WTC11 (cell line): ENCODE results near the gene KCNC4. TPM values are rescaled to one million over a fixed set of nuclear protein-coding genes. Genes with fewer than 3 reads are reported as not detected.

Experiments used
- ATAC-seq: fragments of 200-7000 bp; cut with Tn5 transposase; 2 replicates; pipeline ENCODE4 v1.10.0; 2021; ENCODE audit warnings: mild to moderate bottlenecking, moderate library complexity
- CTCF ChIA-PET: fragments of 300-600 bp; sonication (Branson Sonifier 250); formaldehyde crosslinking; loops from one replicate; lab custom pipeline; 2021; ENCODE audit warnings: antibody characterized with exemption; lab: Charles Lee
- POLR2A ChIA-PET: fragments of 350-600 bp; sonication (Branson Sonifier 250); formaldehyde crosslinking; loops from one replicate; lab custom pipeline; 2021; ENCODE audit warnings: antibody characterized with exemption; lab: Charles Lee
- DNase-seq: peaks from one replicate; pipeline ENCODE4 v3.0.0; 2021; ENCODE audit warnings: low spot score
- H3K27ac Mint-ChIP-seq: 2 replicates; pipeline ENCODE4 v1.8.0; 2021; ENCODE audit warnings: mixed read lengths
- H3K27me3 Mint-ChIP-seq: 2 replicates; pipeline ENCODE4 v1.8.0; 2021; ENCODE audit warnings: low read depth, mild to moderate bottlenecking, moderate library complexity, mixed read lengths
- H3K36me3 Mint-ChIP-seq: 2 replicates; pipeline ENCODE4 v1.8.0; 2021; ENCODE audit warnings: mixed read lengths
- H3K4me1 Mint-ChIP-seq: 2 replicates; pipeline ENCODE4 v1.8.0; 2022; ENCODE audit warnings: mixed read lengths
- H3K4me3 Mint-ChIP-seq: 2 replicates; pipeline ENCODE4 v1.8.0; 2021; ENCODE audit warnings: mild to moderate bottlenecking, moderate library complexity, mixed read lengths
- H3K9me3 Mint-ChIP-seq: 2 replicates; pipeline ENCODE4 v1.8.0; 2021; ENCODE audit warnings: mixed read lengths
- ETV6 ChIP-seq: sonication (generic); formaldehyde crosslinking; IDR thresholded peaks from 2 replicates; pipeline ENCODE4 v1.8.1; 2022; ENCODE audit warnings: mild to moderate bottlenecking, missing genetic modification reagents
- GTF2I ChIP-seq: fragments of 250-450 bp; sonication (Bioruptor Pico); conservative IDR thresholded peaks from 2 replicates; pipeline ENCODE4 v1.4.0; 2021; ENCODE audit warnings: mild to moderate bottlenecking
- JAZF1 ChIP-seq: fragments of 250-450 bp; sonication (Bioruptor Pico); IDR thresholded peaks from 2 replicates; pipeline ENCODE4 v1.9.0; 2021; ENCODE audit warnings: moderate library complexity, mild to moderate bottlenecking, inconsistent platforms
- NFE2L1 ChIP-seq: sonication (generic); formaldehyde crosslinking; IDR thresholded peaks from 2 replicates; pipeline ENCODE4 v1.8.1; 2023; ENCODE audit warnings: missing genetic modification reagents
- NR3C1 ChIP-seq: sonication (generic); formaldehyde crosslinking; conservative IDR thresholded peaks from 2 replicates; pipeline ENCODE4 v1.8.1; 2023; ENCODE audit warnings: low read depth, mild to moderate bottlenecking, missing genetic modification reagents
- OVOL2 ChIP-seq: fragments of 250-450 bp; sonication (Bioruptor Pico); IDR thresholded peaks from 2 replicates; pipeline ENCODE4 v1.9.0; 2021; ENCODE audit warnings: mild to moderate bottlenecking, borderline replicate concordance
- SMAD3 ChIP-seq: sonication (generic); formaldehyde crosslinking; IDR thresholded peaks from 2 replicates; pipeline ENCODE4 v1.8.0; 2022; ENCODE audit warnings: missing genetic modification reagents, mild to moderate bottlenecking, borderline replicate concordance
- SMAD4 ChIP-seq: sonication (generic); formaldehyde crosslinking; IDR thresholded peaks from 2 replicates; pipeline ENCODE4 v1.8.0; 2022; ENCODE audit warnings: mild to moderate bottlenecking, missing genetic modification reagents
- TEAD1 ChIP-seq: sonication (generic); formaldehyde crosslinking; IDR thresholded peaks from 2 replicates; pipeline ENCODE4 v1.8.0; 2022; ENCODE audit warnings: mild to moderate bottlenecking, missing genetic modification reagents
- TP53 ChIP-seq: sonication (generic); formaldehyde crosslinking; IDR thresholded peaks from 2 replicates; pipeline ENCODE4 v1.8.1; 2023; ENCODE audit warnings: mild to moderate bottlenecking, missing genetic modification reagents
- ZNF263 ChIP-seq: sonication (generic); formaldehyde crosslinking; IDR thresholded peaks from 2 replicates; pipeline ENCODE4 v1.8.1; 2022; ENCODE audit warnings: low read depth, mild to moderate bottlenecking, moderate library complexity, missing genetic modification reagents
- total RNA-seq: library from RNA; stranded (reverse); gene quantifications from 3 replicates; pipeline ENCODE4 v1.2.3, GENCODE V29; 2021
- TF ChIP-seq, protein P1 (sequence below): sonication (generic); formaldehyde crosslinking; IDR thresholded peaks from 2 replicates; pipeline ENCODE4 v1.8.1; 2023; ENCODE audit warnings: mild to moderate bottlenecking, missing genetic modification reagents, borderline replicate concordance
- TF ChIP-seq, protein P2 (sequence below): fragments of 250-450 bp; sonication (Bioruptor Pico); IDR thresholded peaks from 2 replicates; pipeline ENCODE4 v2.1.2; 2022; ENCODE audit warnings: mild to moderate bottlenecking, moderate library complexity
- TF ChIP-seq, protein P3 (sequence below): sonication (generic); formaldehyde crosslinking; IDR thresholded peaks from 2 replicates; pipeline ENCODE4 v1.8.0; 2023; ENCODE audit warnings: mild to moderate bottlenecking, missing genetic modification reagents
- TF ChIP-seq, protein P4 (sequence below): sonication (generic); formaldehyde crosslinking; IDR thresholded peaks from 2 replicates; pipeline ENCODE4 v1.8.1; 2022; ENCODE audit warnings: mild to moderate bottlenecking, missing genetic modification reagents, moderate library complexity, borderline replicate concordance
- TF ChIP-seq, protein P5 (sequence below): sonication (generic); formaldehyde crosslinking; IDR thresholded peaks from 2 replicates; pipeline ENCODE4 v1.8.1; 2023; ENCODE audit warnings: mild to moderate bottlenecking, moderate library complexity, missing genetic modification reagents
- TF ChIP-seq, protein P6 (sequence below): fragments of 250-450 bp; sonication (Bioruptor Pico); IDR thresholded peaks from 2 replicates; pipeline ENCODE4 v1.8.0; 2021; ENCODE audit warnings: mild to moderate bottlenecking
- TF ChIP-seq, protein P7 (sequence below): sonication (generic); formaldehyde crosslinking; conservative IDR thresholded peaks from 2 replicates; pipeline ENCODE4 v1.8.1; 2022; ENCODE audit warnings: mild to moderate bottlenecking, missing genetic modification reagents

KCNC4 gene
- total RNA-seq, 1 experiment from 2014 or later = 19.9 TPM

DNA sequence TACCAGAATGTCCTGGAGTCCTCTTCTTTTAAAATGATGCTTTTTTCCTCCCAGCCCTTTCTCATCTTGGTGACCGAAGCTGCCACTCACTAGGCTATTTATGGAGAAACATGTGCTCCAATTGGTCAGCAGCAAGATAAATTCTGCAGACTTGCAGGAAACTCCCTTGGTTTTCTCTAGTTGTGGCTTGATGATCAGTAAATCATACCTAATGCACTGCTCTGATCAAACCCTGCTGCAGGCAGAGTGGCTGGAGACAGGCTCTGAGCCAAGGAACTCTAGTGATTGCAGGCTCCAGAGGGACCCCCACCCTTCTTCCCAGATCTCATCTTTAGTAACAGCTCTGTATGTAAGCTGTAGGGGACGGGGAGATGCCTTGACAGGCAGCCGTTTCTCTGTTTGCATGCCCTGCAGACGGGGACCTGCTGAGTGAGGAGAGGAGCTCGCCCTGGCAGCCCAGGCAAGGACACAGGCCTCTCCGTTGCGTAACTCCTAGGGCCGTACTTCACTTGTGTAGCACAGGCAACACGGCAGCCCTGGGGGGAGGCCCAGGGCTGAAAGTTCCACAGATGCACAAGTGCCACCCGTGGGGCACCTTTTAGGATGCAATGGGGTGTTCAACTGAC, 45.3 kb upstream of the KCNC4 start (continued):
- TF ChIP-seq, protein P1, sequence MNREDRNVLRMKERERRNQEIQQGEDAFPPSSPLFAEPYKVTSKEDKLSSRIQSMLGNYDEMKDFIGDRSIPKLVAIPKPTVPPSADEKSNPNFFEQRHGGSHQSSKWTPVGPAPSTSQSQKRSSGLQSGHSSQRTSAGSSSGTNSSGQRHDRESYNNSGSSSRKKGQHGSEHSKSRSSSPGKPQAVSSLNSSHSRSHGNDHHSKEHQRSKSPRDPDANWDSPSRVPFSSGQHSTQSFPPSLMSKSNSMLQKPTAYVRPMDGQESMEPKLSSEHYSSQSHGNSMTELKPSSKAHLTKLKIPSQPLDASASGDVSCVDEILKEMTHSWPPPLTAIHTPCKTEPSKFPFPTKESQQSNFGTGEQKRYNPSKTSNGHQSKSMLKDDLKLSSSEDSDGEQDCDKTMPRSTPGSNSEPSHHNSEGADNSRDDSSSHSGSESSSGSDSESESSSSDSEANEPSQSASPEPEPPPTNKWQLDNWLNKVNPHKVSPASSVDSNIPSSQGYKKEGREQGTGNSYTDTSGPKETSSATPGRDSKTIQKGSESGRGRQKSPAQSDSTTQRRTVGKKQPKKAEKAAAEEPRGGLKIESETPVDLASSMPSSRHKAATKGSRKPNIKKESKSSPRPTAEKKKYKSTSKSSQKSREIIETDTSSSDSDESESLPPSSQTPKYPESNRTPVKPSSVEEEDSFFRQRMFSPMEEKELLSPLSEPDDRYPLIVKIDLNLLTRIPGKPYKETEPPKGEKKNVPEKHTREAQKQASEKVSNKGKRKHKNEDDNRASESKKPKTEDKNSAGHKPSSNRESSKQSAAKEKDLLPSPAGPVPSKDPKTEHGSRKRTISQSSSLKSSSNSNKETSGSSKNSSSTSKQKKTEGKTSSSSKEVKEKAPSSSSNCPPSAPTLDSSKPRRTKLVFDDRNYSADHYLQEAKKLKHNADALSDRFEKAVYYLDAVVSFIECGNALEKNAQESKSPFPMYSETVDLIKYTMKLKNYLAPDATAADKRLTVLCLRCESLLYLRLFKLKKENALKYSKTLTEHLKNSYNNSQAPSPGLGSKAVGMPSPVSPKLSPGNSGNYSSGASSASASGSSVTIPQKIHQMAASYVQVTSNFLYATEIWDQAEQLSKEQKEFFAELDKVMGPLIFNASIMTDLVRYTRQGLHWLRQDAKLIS = no peak
- no peak for TF ChIP-seq ZNF263
- TF ChIP-seq SMAD4 (CRISPR knock-in tag) = no peak
- TF ChIP-seq JAZF1 (CRISPR knock-in tag) = no peak
- no peak for TF ChIP-seq TP53 (CRISPR knock-in tag)
- TF ChIP-seq, protein P2, sequence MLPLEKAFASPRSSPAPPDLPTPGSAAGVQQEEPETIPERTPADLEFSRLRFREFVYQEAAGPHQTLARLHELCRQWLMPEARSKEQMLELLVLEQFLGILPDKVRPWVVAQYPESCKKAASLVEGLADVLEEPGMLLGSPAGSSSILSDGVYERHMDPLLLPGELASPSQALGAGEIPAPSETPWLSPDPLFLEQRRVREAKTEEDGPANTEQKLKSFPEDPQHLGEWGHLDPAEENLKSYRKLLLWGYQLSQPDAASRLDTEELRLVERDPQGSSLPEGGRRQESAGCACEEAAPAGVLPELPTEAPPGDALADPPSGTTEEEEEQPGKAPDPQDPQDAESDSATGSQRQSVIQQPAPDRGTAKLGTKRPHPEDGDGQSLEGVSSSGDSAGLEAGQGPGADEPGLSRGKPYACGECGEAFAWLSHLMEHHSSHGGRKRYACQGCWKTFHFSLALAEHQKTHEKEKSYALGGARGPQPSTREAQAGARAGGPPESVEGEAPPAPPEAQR = no peak
- TF ChIP-seq SMAD3 (CRISPR knock-in tag) = no peak
- TF ChIP-seq ETV6 (CRISPR knock-in tag) = no peak
- no peak for TF ChIP-seq NR3C1 (CRISPR knock-in tag)
- TF ChIP-seq, protein P3, sequence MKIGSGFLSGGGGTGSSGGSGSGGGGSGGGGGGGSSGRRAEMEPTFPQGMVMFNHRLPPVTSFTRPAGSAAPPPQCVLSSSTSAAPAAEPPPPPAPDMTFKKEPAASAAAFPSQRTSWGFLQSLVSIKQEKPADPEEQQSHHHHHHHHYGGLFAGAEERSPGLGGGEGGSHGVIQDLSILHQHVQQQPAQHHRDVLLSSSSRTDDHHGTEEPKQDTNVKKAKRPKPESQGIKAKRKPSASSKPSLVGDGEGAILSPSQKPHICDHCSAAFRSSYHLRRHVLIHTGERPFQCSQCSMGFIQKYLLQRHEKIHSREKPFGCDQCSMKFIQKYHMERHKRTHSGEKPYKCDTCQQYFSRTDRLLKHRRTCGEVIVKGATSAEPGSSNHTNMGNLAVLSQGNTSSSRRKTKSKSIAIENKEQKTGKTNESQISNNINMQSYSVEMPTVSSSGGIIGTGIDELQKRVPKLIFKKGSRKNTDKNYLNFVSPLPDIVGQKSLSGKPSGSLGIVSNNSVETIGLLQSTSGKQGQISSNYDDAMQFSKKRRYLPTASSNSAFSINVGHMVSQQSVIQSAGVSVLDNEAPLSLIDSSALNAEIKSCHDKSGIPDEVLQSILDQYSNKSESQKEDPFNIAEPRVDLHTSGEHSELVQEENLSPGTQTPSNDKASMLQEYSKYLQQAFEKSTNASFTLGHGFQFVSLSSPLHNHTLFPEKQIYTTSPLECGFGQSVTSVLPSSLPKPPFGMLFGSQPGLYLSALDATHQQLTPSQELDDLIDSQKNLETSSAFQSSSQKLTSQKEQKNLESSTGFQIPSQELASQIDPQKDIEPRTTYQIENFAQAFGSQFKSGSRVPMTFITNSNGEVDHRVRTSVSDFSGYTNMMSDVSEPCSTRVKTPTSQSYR (CRISPR knock-in tag) = no peak

DNA sequence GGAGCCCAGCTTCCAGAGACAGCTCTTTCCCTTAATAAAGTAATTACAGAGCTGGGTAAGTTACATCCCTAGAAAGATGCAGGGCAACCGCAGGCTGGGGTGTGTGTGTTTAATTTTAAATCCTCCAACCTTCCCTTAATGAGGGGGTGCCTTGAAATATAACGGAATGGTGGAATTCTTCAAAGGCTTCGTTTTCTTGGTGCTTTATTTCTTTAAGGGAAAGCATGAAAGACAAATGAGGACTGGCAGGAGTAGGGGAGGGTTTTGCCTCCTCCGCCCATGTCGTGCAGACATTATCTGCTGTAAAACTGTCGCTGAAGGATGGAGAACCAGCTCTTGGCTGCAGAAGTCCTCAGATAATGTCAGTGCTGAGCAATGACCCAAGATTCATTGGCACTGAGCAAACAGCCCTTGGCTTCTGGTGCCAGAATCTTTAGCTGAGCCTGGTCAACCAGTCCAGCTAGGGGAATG, 44.3 kb upstream of the KCNC4 start:
- no peaks in the 10 kb centered on the region for H3K36me3 Mint-ChIP-seq
- H3K4me3 Mint-ChIP-seq = no peak overlapping the region
- ChIA-PET POLR2A (interaction anchor here (1.3 kb wide), 1 partner anchor 9 kb away, joined by 3 read pairs; no protein-coding TSS in a partner anchor), CTCF (interaction anchor here (1.1 to 2.1 kb wide), 6 partner anchors 9 to 294 kb away, joined by 3 to 7 read pairs (median 5); no protein-coding TSS in a partner anchor)
- no peak overlapping the region for H3K27ac Mint-ChIP-seq
- peaks cover 11% of the 10 kb centered on the region for H3K4me1 Mint-ChIP-seq
- no peaks in the 10 kb centered on the region for H3K27me3 Mint-ChIP-seq
- ATAC-seq = no peak
- no peaks in the 10 kb centered on the region for H3K9me3 Mint-ChIP-seq
- DNase-seq = no peak
- TF ChIP-seq, protein P4, sequence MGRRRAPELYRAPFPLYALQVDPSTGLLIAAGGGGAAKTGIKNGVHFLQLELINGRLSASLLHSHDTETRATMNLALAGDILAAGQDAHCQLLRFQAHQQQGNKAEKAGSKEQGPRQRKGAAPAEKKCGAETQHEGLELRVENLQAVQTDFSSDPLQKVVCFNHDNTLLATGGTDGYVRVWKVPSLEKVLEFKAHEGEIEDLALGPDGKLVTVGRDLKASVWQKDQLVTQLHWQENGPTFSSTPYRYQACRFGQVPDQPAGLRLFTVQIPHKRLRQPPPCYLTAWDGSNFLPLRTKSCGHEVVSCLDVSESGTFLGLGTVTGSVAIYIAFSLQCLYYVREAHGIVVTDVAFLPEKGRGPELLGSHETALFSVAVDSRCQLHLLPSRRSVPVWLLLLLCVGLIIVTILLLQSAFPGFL (CRISPR knock-in tag) = no peak
- TF ChIP-seq GTF2I (CRISPR knock-in tag) = no peak
- TF ChIP-seq OVOL2 (CRISPR knock-in tag) = no peak
- TF ChIP-seq NFE2L1 (CRISPR knock-in tag) = no peak
- TF ChIP-seq, protein P5, sequence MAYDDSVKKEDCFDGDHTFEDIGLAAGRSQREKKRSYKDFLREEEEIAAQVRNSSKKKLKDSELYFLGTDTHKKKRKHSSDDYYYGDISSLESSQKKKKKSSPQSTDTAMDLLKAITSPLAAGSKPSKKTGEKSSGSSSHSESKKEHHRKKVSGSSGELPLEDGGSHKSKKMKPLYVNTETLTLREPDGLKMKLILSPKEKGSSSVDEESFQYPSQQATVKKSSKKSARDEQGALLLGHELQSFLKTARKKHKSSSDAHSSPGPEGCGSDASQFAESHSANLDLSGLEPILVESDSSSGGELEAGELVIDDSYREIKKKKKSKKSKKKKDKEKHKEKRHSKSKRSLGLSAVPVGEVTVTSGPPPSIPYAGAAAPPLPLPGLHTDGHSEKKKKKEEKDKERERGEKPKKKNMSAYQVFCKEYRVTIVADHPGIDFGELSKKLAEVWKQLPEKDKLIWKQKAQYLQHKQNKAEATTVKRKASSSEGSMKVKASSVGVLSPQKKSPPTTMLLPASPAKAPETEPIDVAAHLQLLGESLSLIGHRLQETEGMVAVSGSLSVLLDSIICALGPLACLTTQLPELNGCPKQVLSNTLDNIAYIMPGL (CRISPR knock-in tag) = no peak
- TF ChIP-seq, protein P3 (CRISPR knock-in tag) = no peak
- TF ChIP-seq, protein P6, sequence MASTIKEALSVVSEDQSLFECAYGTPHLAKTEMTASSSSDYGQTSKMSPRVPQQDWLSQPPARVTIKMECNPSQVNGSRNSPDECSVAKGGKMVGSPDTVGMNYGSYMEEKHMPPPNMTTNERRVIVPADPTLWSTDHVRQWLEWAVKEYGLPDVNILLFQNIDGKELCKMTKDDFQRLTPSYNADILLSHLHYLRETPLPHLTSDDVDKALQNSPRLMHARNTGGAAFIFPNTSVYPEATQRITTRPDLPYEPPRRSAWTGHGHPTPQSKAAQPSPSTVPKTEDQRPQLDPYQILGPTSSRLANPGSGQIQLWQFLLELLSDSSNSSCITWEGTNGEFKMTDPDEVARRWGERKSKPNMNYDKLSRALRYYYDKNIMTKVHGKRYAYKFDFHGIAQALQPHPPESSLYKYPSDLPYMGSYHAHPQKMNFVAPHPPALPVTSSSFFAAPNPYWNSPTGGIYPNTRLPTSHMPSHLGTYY (CRISPR knock-in tag) = no peak
- TF ChIP-seq, protein P7, sequence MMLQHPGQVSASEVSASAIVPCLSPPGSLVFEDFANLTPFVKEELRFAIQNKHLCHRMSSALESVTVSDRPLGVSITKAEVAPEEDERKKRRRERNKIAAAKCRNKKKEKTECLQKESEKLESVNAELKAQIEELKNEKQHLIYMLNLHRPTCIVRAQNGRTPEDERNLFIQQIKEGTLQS (CRISPR knock-in tag) = no peak
- no peak for TF ChIP-seq TEAD1 (CRISPR knock-in tag)
